Measurements from ENCODE around the gene TUBGCP3.

TUBGCP3 gene

GRCh38 chr13:112624602-112625430, 36.9 kb upstream of the TUBGCP3 start:
- H3K4me3 ChIP-seq (ENCODE audit: low read length) = no peak overlapping the region
- no peaks in the 10 kb centered on the region for H3K36me3 ChIP-seq (ENCODE audit: insufficient read depth, low read depth, low read length)
- H3K9me3 ChIP-seq (ENCODE audit: insufficient read depth, low read depth, low read length) = no peaks in the 10 kb centered on the region
- H3K27ac ChIP-seq (ENCODE audit: low read length) = no peak overlapping the region
- H3K4me1 ChIP-seq (ENCODE audit: insufficient read depth, low read length) = no peaks in the 10 kb centered on the region
- H3K27me3 ChIP-seq (ENCODE audit: insufficient read depth, low read length) = no peaks in the 10 kb centered on the region
- H3K9ac ChIP-seq (ENCODE audit: low read depth, low read length) = no peak overlapping the region

- no peaks in the 10 kb centered on the region for H3K36me3 ChIP-seq (ENCODE audit: insufficient read depth, low read depth, low read length)
- no peak overlapping the region for H3K9ac ChIP-seq (ENCODE audit: low read depth, low read length)
- H3K4me3 ChIP-seq (ENCODE audit: low read length) = no peak overlapping the region
- H3K27ac ChIP-seq (ENCODE audit: low read length) = no peak overlapping the region
- H3K4me1 ChIP-seq (ENCODE audit: insufficient read depth, low read length) = no peaks in the 10 kb centered on the region
- H3K27me3 ChIP-seq (ENCODE audit: insufficient read depth, low read length) = no peaks in the 10 kb centered on the region
- no peaks in the 10 kb centered on the region for H3K9me3 ChIP-seq (ENCODE audit: insufficient read depth, low read depth, low read length)
Measured at GRCh38 chr13:112624040-112624439, 36.1 kb upstream of the TUBGCP3 start.

- Histone ChIP-seq H3K9me3 (ENCODE audit: insufficient read depth, low read depth, low read length) (no peaks in the 10 kb centered on the region), H3K9ac (ENCODE audit: low read depth, low read length) (no peak overlapping the region), H3K27me3 (ENCODE audit: insufficient read depth, low read length) (no peaks in the 10 kb centered on the region), H3K4me3 (ENCODE audit: low read length) (no peak overlapping the region), H3K4me1 (ENCODE audit: insufficient read depth, low read length) (no peaks in the 10 kb centered on the region), H3K27ac (ENCODE audit: low read length) (no peak overlapping the region), H3K36me3 (ENCODE audit: insufficient read depth, low read depth, low read length) (no peaks in the 10 kb centered on the region)
Measured at GRCh38 chr13:112623051-112623711, 35.2 kb upstream of the TUBGCP3 start.

GRCh38 chr13:112622375-112622774, 34.4 kb upstream of the TUBGCP3 start:
- Histone ChIP-seq H3K9me3 (ENCODE audit: insufficient read depth, low read depth, low read length) (no peaks in the 10 kb centered on the region), H3K27me3 (ENCODE audit: insufficient read depth, low read length) (no peaks in the 10 kb centered on the region), H3K36me3 (ENCODE audit: insufficient read depth, low read depth, low read length) (no peaks in the 10 kb centered on the region), H3K27ac (ENCODE audit: low read length) (no peak overlapping the region), H3K4me3 (ENCODE audit: low read length) (no peak overlapping the region), H3K4me1 (ENCODE audit: insufficient read depth, low read length) (no peaks in the 10 kb centered on the region), H3K9ac (ENCODE audit: low read depth, low read length) (no peak overlapping the region)

GRCh38 chr13:112619730-112620631, 32.0 kb upstream of the TUBGCP3 start:
- H3K27ac ChIP-seq (ENCODE audit: low read length) = no peak overlapping the region
- H3K9me3 ChIP-seq (ENCODE audit: insufficient read depth, low read depth, low read length) = no peaks in the 10 kb centered on the region
- H3K4me1 ChIP-seq (ENCODE audit: insufficient read depth, low read length) = no peaks in the 10 kb centered on the region
- no peak overlapping the region for H3K9ac ChIP-seq (ENCODE audit: low read depth, low read length)
- H3K4me3 ChIP-seq (ENCODE audit: low read length) = peak overlapping the region; percentile 63; the same call in 1 of the 2 replicates
- no peaks in the 10 kb centered on the region for H3K27me3 ChIP-seq (ENCODE audit: insufficient read depth, low read length)
- no peaks in the 10 kb centered on the region for H3K36me3 ChIP-seq (ENCODE audit: insufficient read depth, low read depth, low read length)

- Histone ChIP-seq H3K4me3 (ENCODE audit: low read length) (no peak overlapping the region), H3K36me3 (ENCODE audit: insufficient read depth, low read depth, low read length) (no peaks in the 10 kb centered on the region), H3K9me3 (ENCODE audit: insufficient read depth, low read depth, low read length) (no peaks in the 10 kb centered on the region), H3K9ac (ENCODE audit: low read depth, low read length) (no peak overlapping the region), H3K27ac (ENCODE audit: low read length) (no peak overlapping the region), H3K27me3 (ENCODE audit: insufficient read depth, low read length) (peaks cover 4% of the 10 kb centered on the region; the same call in 1 of the 2 replicates), H3K4me1 (ENCODE audit: insufficient read depth, low read length) (no peaks in the 10 kb centered on the region)
Measured at GRCh38 chr13:112618501-112618900, 30.5 kb upstream of the TUBGCP3 start.

- H3K27me3 ChIP-seq (ENCODE audit: insufficient read depth, low read length) = peaks cover 4% of the 10 kb centered on the region; the same call in 1 of the 2 replicates
- H3K4me1 ChIP-seq (ENCODE audit: insufficient read depth, low read length) = no peaks in the 10 kb centered on the region
- no peaks in the 10 kb centered on the region for H3K9me3 ChIP-seq (ENCODE audit: insufficient read depth, low read depth, low read length)
- no peak overlapping the region for H3K4me3 ChIP-seq (ENCODE audit: low read length)
- no peak overlapping the region for H3K27ac ChIP-seq (ENCODE audit: low read length)
- no peaks in the 10 kb centered on the region for H3K36me3 ChIP-seq (ENCODE audit: insufficient read depth, low read depth, low read length)
- H3K9ac ChIP-seq (ENCODE audit: low read depth, low read length) = no peak overlapping the region
Measured at GRCh38 chr13:112617754-112618375, 29.9 kb upstream of the TUBGCP3 start.

GRCh38 chr13:112616586-112617362, 28.8 kb upstream of the TUBGCP3 start:
- H3K4me1 ChIP-seq (ENCODE audit: insufficient read depth, low read length) = no peaks in the 10 kb centered on the region
- no peak overlapping the region for H3K9ac ChIP-seq (ENCODE audit: low read depth, low read length)
- no peaks in the 10 kb centered on the region for H3K9me3 ChIP-seq (ENCODE audit: insufficient read depth, low read depth, low read length)
- H3K4me3 ChIP-seq (ENCODE audit: low read length) = no peak overlapping the region
- H3K27ac ChIP-seq (ENCODE audit: low read length) = no peak overlapping the region
- H3K27me3 ChIP-seq (ENCODE audit: insufficient read depth, low read length) = peaks cover 4% of the 10 kb centered on the region; the same call in 1 of the 2 replicates
- no peaks in the 10 kb centered on the region for H3K36me3 ChIP-seq (ENCODE audit: insufficient read depth, low read depth, low read length)

- Histone ChIP-seq H3K4me3 (ENCODE audit: low read length) (no peak overlapping the region), H3K27me3 (ENCODE audit: insufficient read depth, low read length) (peaks cover 4% of the 10 kb centered on the region; the same call in 1 of the 2 replicates), H3K9ac (ENCODE audit: low read depth, low read length) (no peak overlapping the region), H3K36me3 (ENCODE audit: insufficient read depth, low read depth, low read length) (no peaks in the 10 kb centered on the region), H3K27ac (ENCODE audit: low read length) (no peak overlapping the region), H3K4me1 (ENCODE audit: insufficient read depth, low read length) (no peaks in the 10 kb centered on the region; the same call in 1 of the 2 replicates), H3K9me3 (ENCODE audit: insufficient read depth, low read depth, low read length) (no peaks in the 10 kb centered on the region)
Measured at GRCh38 chr13:112615391-112615790, 27.4 kb upstream of the TUBGCP3 start.

GRCh38 chr13:112614835-112615234, 26.9 kb upstream of the TUBGCP3 start:
- H3K27ac ChIP-seq (ENCODE audit: low read length) = no peak overlapping the region
- no peaks in the 10 kb centered on the region; the same call in 1 of the 2 replicates for H3K4me1 ChIP-seq (ENCODE audit: insufficient read depth, low read length)
- H3K9me3 ChIP-seq (ENCODE audit: insufficient read depth, low read depth, low read length) = no peaks in the 10 kb centered on the region
- H3K4me3 ChIP-seq (ENCODE audit: low read length) = no peak overlapping the region
- no peaks in the 10 kb centered on the region for H3K36me3 ChIP-seq (ENCODE audit: insufficient read depth, low read depth, low read length)
- no peak overlapping the region for H3K9ac ChIP-seq (ENCODE audit: low read depth, low read length)
- H3K27me3 ChIP-seq (ENCODE audit: insufficient read depth, low read length) = peaks cover 4% of the 10 kb centered on the region; the same call in 1 of the 2 replicates

Data from iPS-20b (cell line).